K562 (cell line): ENCODE measurements around the gene KMT2E.

Source experiments
- FOXM1 ChIP-seq, 2 experiments: fragments of 450-650 bp in 1 of 2; sonication (generic) in 1 of 2; formaldehyde crosslinking in 1 of 2; IDR thresholded peaks; 2 replicates each; pipeline versions ENCODE4 v1.6.1 to v1.9.0; 2017 to 2022; ENCODE audit warnings: low read depth in 2 of 2, mild to moderate bottlenecking in 2 of 2, missing genetic modification reagents in 1 of 2, moderate library complexity in 1 of 2
- GABPA ChIP-seq: fragments of 200-800 bp; sonication (Bioruptor generic); conservative IDR thresholded peaks from 2 replicates; pipeline ENCODE4 v1.6.1; 2016; ENCODE audit warnings: low read depth, missing genetic modification characterization, missing compliant biosample characterization
- KDM1A ChIP-seq, 2 experiments: fragments of 450-650 bp; IDR thresholded peaks; 2 replicates each; pipeline ENCODE4 v1.6.1; 2016; ENCODE audit warnings: mild to moderate bottlenecking in 2 of 2
- PHF8 ChIP-seq: fragments of 200-600 bp; sonication (generic); IDR thresholded peaks from 2 replicates; pipeline ENCODE4 v1.6.1; 2012; ENCODE audit warnings: mixed run types, mild to moderate bottlenecking, inconsistent platforms, low read length, moderate library complexity, borderline replicate concordance
- POLR2A ChIP-seq: fragments of 450-650 bp; conservative IDR thresholded peaks from 2 replicates; pipeline ENCODE4 v1.6.1; 2016
- SRF ChIP-seq, 2 experiments: fragments of 250-450, 450-650 bp in 1 of 2; sonication (Bioruptor Pico) in 1 of 2; sonication (generic) in 1 of 2; formaldehyde crosslinking; IDR thresholded peaks; 2 replicates each; pipeline versions ENCODE4 v1.5.0 to v1.5.1; 2020 to 2022; ENCODE audit warnings: mild to moderate bottlenecking in 1 of 2, missing genetic modification reagents in 1 of 2
- STAT5A ChIP-seq: IDR thresholded peaks from 2 replicates; pipeline ENCODE4 v1.6.1; 2012; ENCODE audit warnings: low read length, inconsistent platforms, borderline replicate concordance
- ZBTB1 ChIP-seq: sonication (generic); formaldehyde crosslinking; IDR thresholded peaks from 2 replicates; pipeline ENCODE4 v1.8.1; 2023; ENCODE audit warnings: missing genetic modification reagents, low read depth, mild to moderate bottlenecking, borderline replicate concordance
- ZBTB2 ChIP-seq: fragments of 450-650 bp; IDR thresholded peaks from 2 replicates; pipeline ENCODE4 v1.6.1; 2016; ENCODE audit warnings: antibody characterized with exemption
- ZKSCAN8 ChIP-seq: fragments of 200-800 bp; sonication (Bioruptor generic); IDR thresholded peaks from 2 replicates; pipeline ENCODE4 v1.6.1; 2016; ENCODE audit warnings: missing genetic modification characterization, missing compliant biosample characterization
- ZNF354B ChIP-seq: fragments of 250-450 bp; sonication (Bioruptor Pico); IDR thresholded peaks from 2 replicates; pipeline ENCODE4 v1.4.0; 2020
- TF ChIP-seq, protein P1 (sequence below), 3 experiments: IDR thresholded peaks in 2 of 3; conservative IDR thresholded peaks in 1 of 3; 2 replicates each; pipeline ENCODE4 v1.5.1; 2011 to 2012; ENCODE audit warnings: low read length in 3 of 3, mild to moderate bottlenecking in 3 of 3, control low read depth in 2 of 3, improper control_type of control experiment in 1 of 3, inconsistent platforms in 1 of 3, low read depth in 1 of 3, mixed read lengths in 1 of 3, moderate library complexity in 1 of 3; ENCODE audit not compliant: insufficient read depth in 2 of 3
- TF ChIP-seq, protein P2 (sequence below): sonication (generic); formaldehyde crosslinking; IDR thresholded peaks from 2 replicates; pipeline ENCODE4 v1.8.0; 2022; ENCODE audit warnings: mild to moderate bottlenecking, missing genetic modification reagents

GRCh38 chr7:105014693-105015389 is 836 bp downstream of the KMT2E start:
- TF ChIP-seq POLR2A (peak; percentile 64), KDM1A (IDR thresholded peaks at IDR 0.05) (no peak), STAT5A (no peak), ZBTB1 (CRISPR knock-in tag) (0 out of 2 replicates have a peak, but pooled peaks have one; percentile 20), PHF8 (no peak), SRF (CRISPR knock-in tag; IDR thresholded peaks at IDR 0.05) (no peak), FOXM1 (IDR thresholded peaks at IDR 0.05; ENCODE audit: low read depth) (no peak), FOXM1 (CRISPR knock-in tag; IDR thresholded peaks at IDR 0.05; ENCODE audit: low read depth) (no peak), ZBTB2 (no peak), ZKSCAN8 (CRISPR knock-in tag) (no peak), GABPA (tag) (no peak), ZNF354B (CRISPR knock-in tag) (no peak)
- TF ChIP-seq, protein P1, sequence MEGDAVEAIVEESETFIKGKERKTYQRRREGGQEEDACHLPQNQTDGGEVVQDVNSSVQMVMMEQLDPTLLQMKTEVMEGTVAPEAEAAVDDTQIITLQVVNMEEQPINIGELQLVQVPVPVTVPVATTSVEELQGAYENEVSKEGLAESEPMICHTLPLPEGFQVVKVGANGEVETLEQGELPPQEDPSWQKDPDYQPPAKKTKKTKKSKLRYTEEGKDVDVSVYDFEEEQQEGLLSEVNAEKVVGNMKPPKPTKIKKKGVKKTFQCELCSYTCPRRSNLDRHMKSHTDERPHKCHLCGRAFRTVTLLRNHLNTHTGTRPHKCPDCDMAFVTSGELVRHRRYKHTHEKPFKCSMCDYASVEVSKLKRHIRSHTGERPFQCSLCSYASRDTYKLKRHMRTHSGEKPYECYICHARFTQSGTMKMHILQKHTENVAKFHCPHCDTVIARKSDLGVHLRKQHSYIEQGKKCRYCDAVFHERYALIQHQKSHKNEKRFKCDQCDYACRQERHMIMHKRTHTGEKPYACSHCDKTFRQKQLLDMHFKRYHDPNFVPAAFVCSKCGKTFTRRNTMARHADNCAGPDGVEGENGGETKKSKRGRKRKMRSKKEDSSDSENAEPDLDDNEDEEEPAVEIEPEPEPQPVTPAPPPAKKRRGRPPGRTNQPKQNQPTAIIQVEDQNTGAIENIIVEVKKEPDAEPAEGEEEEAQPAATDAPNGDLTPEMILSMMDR (IDR thresholded peaks at IDR 0.05 in 2 of 3, conservative IDR thresholded peaks at IDR 0.05 in 1 of 3; ENCODE audit: insufficient read depth in 2 of 3, low read depth in 1 of 3, low read length in 3 of 3): 0 out of 6 replicates have a peak, but pooled peaks of 1 of the 3 experiments have one; percentile 3
- TF ChIP-seq, protein P2, sequence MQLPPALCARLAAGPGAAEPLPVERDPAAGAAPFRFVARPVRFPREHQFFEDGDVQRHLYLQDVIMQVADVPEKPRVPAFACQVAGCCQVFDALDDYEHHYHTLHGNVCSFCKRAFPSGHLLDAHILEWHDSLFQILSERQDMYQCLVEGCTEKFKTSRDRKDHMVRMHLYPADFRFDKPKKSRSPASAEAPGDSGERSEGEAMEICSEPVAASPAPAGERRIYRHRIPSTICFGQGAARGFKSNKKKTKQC (CRISPR knock-in tag): no peak
